NCI-H2081 (cell line): ENCODE results near the gene OR4D9.
A peak's percentile ranks its signal among the peaks of the same experiment; 100 is the strongest.

Experiments
- DNase-seq, 2 experiments: peaks; one replicate each; lab custom pipeline; 2025; lab: John Stamatoyannopoulos, UW

Gene OR4D9

GRCh38 chr11:59550842-59551658 is 39.7 kb downstream of the OR4D9 start:
- peak; percentile 86 to 89 for DNase-seq

- DNase-seq: peak; percentile 42 to 56
Measured at GRCh38 chr11:59551659-59552521, 40.6 kb downstream of the OR4D9 start.

- DNase-seq: no peak
Measured at GRCh38 chr11:59552844-59553243, 41.5 kb downstream of the OR4D9 start.

GRCh38 chr11:59553323-59553722 is 42.0 kb downstream of the OR4D9 start:
- no peak for DNase-seq

GRCh38 chr11:59555601-59556114 is 44.3 kb downstream of the OR4D9 start:
- DNase-seq: no peak

- DNase-seq: peak; percentile 27 to 63
Measured at GRCh38 chr11:59556115-59556916, 45.0 kb downstream of the OR4D9 start.

- no peak for DNase-seq
Measured at GRCh38 chr11:59556917-59557348, 45.6 kb downstream of the OR4D9 start.

GRCh38 chr11:59558270-59558643 is 46.9 kb downstream of the OR4D9 start:
- DNase-seq: no peak

GRCh38 chr11:59559886-59560285 is 48.5 kb downstream of the OR4D9 start:
- DNase-seq: no peak

- peak; percentile 68 to 86 for DNase-seq
Measured at GRCh38 chr11:59560290-59560701, 49.0 kb downstream of the OR4D9 start.

GRCh38 chr11:59560702-59561473 is 49.5 kb downstream of the OR4D9 start:
- peak; percentile 74 to 79 for DNase-seq

- no peak for DNase-seq
Measured at GRCh38 chr11:59562292-59562691, 51.0 kb downstream of the OR4D9 start.
